ENCODE results near the gene RPUSD3. TPM values are rescaled to one million over a fixed set of nuclear protein-coding genes. Genes with fewer than 3 reads are reported as not detected.

The RPUSD3 gene, protein sequence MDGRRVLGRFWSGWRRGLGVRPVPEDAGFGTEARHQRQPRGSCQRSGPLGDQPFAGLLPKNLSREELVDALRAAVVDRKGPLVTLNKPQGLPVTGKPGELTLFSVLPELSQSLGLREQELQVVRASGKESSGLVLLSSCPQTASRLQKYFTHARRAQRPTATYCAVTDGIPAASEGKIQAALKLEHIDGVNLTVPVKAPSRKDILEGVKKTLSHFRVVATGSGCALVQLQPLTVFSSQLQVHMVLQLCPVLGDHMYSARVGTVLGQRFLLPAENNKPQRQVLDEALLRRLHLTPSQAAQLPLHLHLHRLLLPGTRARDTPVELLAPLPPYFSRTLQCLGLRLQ
- 10 to 100 TPM; 39.7 to 49.4 (median 45.8) TPM for total RNA-seq
- 10 to 100 TPM; 55.2 to 64.2 (median 59.9) TPM for polyA plus RNA-seq
- long read RNA-seq, donor 1, transcript RPUSD3-201 (9 exons, 1,225 nt), result major isoform, 46 of 51 reads
- long read RNA-seq, donor 1, partial matches to known transcripts, result 1 of 51 reads
- long read RNA-seq, donor 1, other reads (novel, unspliced or antisense), result 0 of 51 reads
- long read RNA-seq, donor 2, transcript RPUSD3-216 (4 exons, 2,491 nt), result minor isoform, 15 of 94 reads
- long read RNA-seq, donor 2, transcript RPUSD3-201 (9 exons, 1,225 nt), result major isoform, 67 of 94 reads
- long read RNA-seq, donor 2, partial matches to known transcripts, result 3 of 94 reads
- long read RNA-seq, donor 2, other reads (novel, unspliced or antisense), result 7 of 94 reads

DNA sequence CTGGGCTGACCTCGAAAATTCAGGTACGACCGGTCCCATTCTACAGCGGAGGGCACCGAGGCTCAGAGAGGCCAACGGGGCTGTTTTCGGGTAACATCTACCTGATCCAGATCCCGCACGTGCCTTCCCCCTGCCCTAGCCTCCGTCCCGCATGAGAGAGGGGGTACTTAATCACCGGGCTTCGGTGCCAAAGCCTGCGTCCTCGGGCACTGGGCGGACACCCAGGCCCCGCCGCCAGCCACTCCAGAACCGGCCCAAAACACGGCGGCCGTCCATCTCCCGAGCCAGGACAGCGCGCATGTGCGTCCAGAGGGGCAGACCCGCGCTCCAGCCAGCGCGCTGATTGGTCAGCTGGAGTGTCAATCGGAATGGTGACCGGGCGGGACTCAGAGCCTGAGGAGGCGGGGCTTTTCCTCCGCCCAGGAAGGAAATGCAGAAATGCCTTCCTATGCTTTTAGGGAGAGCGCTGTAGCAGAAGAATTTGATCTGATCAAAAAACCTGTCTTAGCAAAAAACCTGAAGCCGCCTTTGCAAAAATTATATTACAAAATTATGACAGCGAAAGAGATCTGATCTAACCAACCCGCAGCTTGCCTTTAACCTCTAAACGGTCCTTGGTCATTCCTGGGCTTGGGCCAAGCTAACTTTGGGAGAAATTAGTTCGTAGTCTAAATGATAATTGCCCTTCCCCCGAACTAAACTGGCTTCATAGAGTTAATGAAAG lies at the start of gene RPUSD3:
Gene RPUSD3, minus strand, starts transcription at position 294 of the 724 bp plus-strand sequence. Its CDS starts 18 bp downstream, at position 276.
- WGBS, 3 donors, result 0 to 1% (median 0%) methylated on average over 40 to 42 of the region's 42 CpGs
- intact Hi-C loops (cut with DNase I), result loop anchor here in 1 of 2 donors (2.0 kb wide), 1 partner anchor 35 kb away; no protein-coding TSS in a partner anchor
- DNase-seq, result peak; percentile 98 to 99

DNA sequence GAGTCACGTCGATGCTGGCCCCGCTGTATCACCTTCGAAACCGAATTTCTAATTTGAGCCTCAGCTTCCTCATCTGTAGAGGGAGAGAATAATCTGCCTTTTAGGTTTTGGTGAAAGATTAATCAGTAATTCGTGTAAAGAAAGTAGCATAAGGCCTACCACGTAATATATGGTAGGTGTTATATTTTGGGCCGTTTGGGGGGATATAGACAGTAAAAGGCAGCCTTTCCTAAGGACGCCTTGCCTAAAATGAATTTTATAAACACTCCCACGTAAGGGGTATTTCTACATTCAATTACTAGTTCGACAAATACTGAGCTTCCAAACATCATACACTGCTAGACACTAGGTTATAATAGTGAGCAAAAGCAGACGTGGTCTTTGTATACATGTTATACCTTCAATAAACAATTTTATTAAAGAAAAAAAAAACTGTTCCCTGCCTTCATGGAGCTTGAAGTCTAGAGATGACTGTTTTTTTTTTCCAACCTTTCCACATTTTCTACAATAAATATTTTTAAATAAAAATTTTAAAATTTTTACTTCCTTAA lies 47.3 kb upstream of the RPUSD3 start:
- DNase-seq (no peak), ATAC-seq (no peak)
- intact Hi-C loops (cut with DNase I), result no loop called here
- 9 to 11% (median 10%) methylated on average over 12 of the region's 12 CpGs for WGBS, 3 donors
- Histone ChIP-seq H3K4me3 (peak overlapping the region; percentile 73), H3K36me3 (ENCODE audit: insufficient read depth in 1 of 2, low read depth in 1 of 2) (peaks cover 10 to 20% of the 10 kb centered on the region in 2 donors), H3K9me3 (no peaks in the 10 kb centered on the region), H3K27me3 (ENCODE audit: insufficient read depth in 3 of 3, low read length in 2 of 3) (no peaks in the 10 kb centered on the region), H3K4me1 (peaks cover 10% of the 10 kb centered on the region), H3K27ac (peak overlapping the region; percentile 94)
- TF ChIP-seq, protein P1, sequence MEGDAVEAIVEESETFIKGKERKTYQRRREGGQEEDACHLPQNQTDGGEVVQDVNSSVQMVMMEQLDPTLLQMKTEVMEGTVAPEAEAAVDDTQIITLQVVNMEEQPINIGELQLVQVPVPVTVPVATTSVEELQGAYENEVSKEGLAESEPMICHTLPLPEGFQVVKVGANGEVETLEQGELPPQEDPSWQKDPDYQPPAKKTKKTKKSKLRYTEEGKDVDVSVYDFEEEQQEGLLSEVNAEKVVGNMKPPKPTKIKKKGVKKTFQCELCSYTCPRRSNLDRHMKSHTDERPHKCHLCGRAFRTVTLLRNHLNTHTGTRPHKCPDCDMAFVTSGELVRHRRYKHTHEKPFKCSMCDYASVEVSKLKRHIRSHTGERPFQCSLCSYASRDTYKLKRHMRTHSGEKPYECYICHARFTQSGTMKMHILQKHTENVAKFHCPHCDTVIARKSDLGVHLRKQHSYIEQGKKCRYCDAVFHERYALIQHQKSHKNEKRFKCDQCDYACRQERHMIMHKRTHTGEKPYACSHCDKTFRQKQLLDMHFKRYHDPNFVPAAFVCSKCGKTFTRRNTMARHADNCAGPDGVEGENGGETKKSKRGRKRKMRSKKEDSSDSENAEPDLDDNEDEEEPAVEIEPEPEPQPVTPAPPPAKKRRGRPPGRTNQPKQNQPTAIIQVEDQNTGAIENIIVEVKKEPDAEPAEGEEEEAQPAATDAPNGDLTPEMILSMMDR (IDR thresholded peaks at IDR 0.05), result no peak

More for the DNA sequence above, at the start of gene RPUSD3:
- peaks cover 9% of the 10 kb centered on the region for H3K4me1 ChIP-seq
- H3K27me3 ChIP-seq (ENCODE audit: insufficient read depth in 3 of 3, low read length in 2 of 3), result no peaks in the 10 kb centered on the region
- TF ChIP-seq, protein P1 (IDR thresholded peaks at IDR 0.05), result no peak
- H3K27ac ChIP-seq, result peak within 1 kb of the TSS; percentile 73
- H3K36me3 ChIP-seq (ENCODE audit: insufficient read depth in 1 of 2, low read depth in 1 of 2), result peaks cover 0 to 34% of the 10 kb centered on the region in 2 donors
- peak; percentile 99 to 100 (median 100) for ATAC-seq
- peak within 1 kb of the TSS; percentile 93 for H3K4me3 ChIP-seq
- H3K9me3 ChIP-seq, result no peaks in the 10 kb centered on the region

DNA sequence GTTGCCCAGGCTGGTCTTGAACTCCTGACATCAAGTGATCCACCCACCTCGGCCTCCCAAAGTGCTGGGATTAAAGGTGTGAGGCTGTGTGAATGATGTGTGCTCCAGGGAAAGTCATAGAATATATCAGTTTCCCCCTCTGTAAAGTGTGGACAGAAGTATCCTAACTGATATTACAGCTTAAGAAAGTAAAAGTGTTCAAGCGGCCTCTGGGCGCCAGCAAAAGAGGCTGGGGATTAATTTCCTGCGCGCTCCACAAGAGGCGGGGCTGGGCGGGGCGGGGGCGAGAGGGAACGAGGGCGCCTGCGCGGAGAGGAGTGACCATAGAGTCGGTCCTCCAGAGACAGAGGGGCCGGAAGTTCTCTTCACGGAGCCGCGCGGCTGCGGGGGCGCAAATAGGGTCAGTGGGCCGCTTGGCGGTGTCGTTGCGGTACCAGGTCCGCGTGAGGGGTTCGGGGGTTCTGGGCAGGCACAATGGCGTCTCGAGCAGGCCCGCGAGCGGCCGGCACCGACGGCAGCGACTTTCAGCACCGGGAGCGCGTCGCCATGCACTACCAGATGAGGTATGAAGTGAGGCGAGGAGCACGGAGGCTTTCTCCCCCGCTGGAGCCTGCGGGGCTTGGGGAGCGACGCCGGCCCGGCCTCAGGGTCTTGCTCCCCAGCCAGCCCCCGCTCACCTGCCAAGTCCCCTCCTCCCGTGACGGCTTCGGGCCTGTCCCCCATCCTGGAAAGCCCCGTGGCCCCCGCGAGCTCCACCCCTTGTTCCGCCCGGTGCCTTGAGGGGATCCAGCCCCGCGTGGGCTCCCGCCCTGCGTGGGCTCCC lies 46.7 kb upstream of the RPUSD3 start, which contains the start of gene JAGN1:
Gene JAGN1, plus strand, starts transcription at position 362 of the 823 bp plus-strand sequence. Its CDS starts 113 bp downstream, at position 475.
- H3K27me3 ChIP-seq (ENCODE audit: insufficient read depth in 3 of 3, low read length in 2 of 3), result no peaks in the 10 kb centered on the region
- H3K36me3 ChIP-seq (ENCODE audit: insufficient read depth in 1 of 2, low read depth in 1 of 2), result peaks cover 10 to 20% of the 10 kb centered on the region in 2 donors
- TF ChIP-seq, protein P1 (IDR thresholded peaks at IDR 0.05), result no peak
- peak; percentile 89 to 94 for DNase-seq
- H3K4me1 ChIP-seq, result peaks cover 10% of the 10 kb centered on the region
- WGBS, 3 donors, result 0 to 1% (median 0%) methylated on average over 45 to 62 of the region's 62 CpGs
- intact Hi-C loops (cut with DNase I), result no loop called here
- peak; percentile 96 to 97 (median 97) for ATAC-seq
- peak within 1 kb of the TSS; percentile 73 for H3K4me3 ChIP-seq
- no peaks in the 10 kb centered on the region for H3K9me3 ChIP-seq
- H3K27ac ChIP-seq, result peak within 1 kb of the TSS; percentile 94

DNA sequence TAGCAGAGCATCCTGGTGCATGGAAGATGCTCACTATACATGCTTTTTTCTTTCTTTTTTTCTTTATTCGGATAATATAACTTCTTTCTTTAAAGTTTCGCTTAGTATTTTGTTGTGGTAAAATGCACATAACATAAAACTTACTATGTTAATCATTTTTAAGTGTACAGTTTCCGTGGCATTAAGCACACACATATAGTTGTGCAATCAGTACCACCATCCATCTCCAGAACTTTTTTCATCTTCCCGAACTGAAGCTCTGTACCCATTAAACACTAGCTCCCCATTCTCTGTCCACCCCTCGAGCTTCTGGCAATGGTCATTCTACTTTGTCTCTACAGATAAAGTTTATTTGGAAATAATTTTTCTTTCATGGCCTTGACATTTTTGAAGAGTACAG lies 45.6 kb upstream of the RPUSD3 start:
- no peaks in the 10 kb centered on the region for H3K27me3 ChIP-seq (ENCODE audit: insufficient read depth in 3 of 3, low read length in 2 of 3)
- no peak overlapping the region for H3K27ac ChIP-seq
- intact Hi-C loops (cut with DNase I), result no loop called here
- no peaks in the 10 kb centered on the region for H3K9me3 ChIP-seq
- DNase-seq, result no peak
- no peak overlapping the region for H3K4me3 ChIP-seq
- TF ChIP-seq, protein P1 (IDR thresholded peaks at IDR 0.05), result no peak
- H3K36me3 ChIP-seq (ENCODE audit: insufficient read depth in 1 of 2, low read depth in 1 of 2), result peaks cover 10 to 20% of the 10 kb centered on the region in 2 donors
- 76 to 84% (median 77%) methylated on average over 5 of the region's 5 CpGs for WGBS, 3 donors
- ATAC-seq, result no peak
- H3K4me1 ChIP-seq, result peaks cover 10% of the 10 kb centered on the region
